ENCODE results near the gene ARL13B.
"Not testable (repeated sequence)": the region's sequence is repeated elsewhere in the genome, so short reads cannot be mapped to it uniquely, and the experiment has no call there.

ARL13B gene

DNA sequence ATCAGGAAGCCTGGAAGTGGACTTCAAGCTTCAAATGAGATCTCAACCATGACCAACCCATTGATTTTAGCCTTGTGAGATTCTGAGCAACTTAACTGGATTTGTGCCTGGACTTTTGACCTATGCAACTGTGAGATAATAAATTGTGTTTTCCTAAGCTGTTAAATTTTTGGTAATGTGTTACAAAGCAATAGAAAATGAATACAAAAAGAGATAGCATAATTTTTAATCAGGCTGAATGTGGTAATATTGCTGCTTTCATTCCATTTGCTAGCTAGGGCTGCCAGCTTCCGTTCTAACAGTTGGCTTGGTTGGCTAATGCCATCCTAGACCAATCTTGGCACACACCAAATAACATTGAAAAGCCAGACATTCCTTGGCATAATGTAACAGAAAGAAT lies 18.5 kb upstream of the ARL13B start:
- H3K27me3 ChIP-seq (ENCODE audit: control insufficient read depth, low read length) = no peaks in the 10 kb centered on the region
- no peaks in the 10 kb centered on the region for H3K9me3 ChIP-seq (ENCODE audit: control insufficient read depth, insufficient read depth, low read length)
- no peaks in the 10 kb centered on the region for H4K20me1 ChIP-seq (ENCODE audit: control insufficient read depth, insufficient read depth, low read depth, low read length)
- H3K9me2 ChIP-seq (replicated peaks; ENCODE audit: control insufficient read depth, low read length) = no peaks in the 10 kb centered on the region
- no peaks in the 10 kb centered on the region for H3K36me3 ChIP-seq (ENCODE audit: control insufficient read depth, low read length)
- H3K4me1 ChIP-seq (ENCODE audit: control insufficient read depth, low read length) = no peaks in the 10 kb centered on the region
- H3K79me2 ChIP-seq (ENCODE audit: control insufficient read depth, low read length) = no peaks in the 10 kb centered on the region
- no peak overlapping the region for H3K4me2 ChIP-seq (ENCODE audit: low read length)
- TF ChIP-seq EZH2phosphoT487 (IDR thresholded peaks at IDR 0.05; ENCODE audit: borderline replicate concordance, low read length) = no peak
- H3K27ac ChIP-seq (ENCODE audit: low read depth, low read length) = no peak overlapping the region
- H3K4me3 ChIP-seq (ENCODE audit: low read length) = no peak overlapping the region
- no peaks in the 10 kb centered on the region for H3F3A ChIP-seq (ENCODE audit: control insufficient read depth, insufficient read depth)

DNA sequence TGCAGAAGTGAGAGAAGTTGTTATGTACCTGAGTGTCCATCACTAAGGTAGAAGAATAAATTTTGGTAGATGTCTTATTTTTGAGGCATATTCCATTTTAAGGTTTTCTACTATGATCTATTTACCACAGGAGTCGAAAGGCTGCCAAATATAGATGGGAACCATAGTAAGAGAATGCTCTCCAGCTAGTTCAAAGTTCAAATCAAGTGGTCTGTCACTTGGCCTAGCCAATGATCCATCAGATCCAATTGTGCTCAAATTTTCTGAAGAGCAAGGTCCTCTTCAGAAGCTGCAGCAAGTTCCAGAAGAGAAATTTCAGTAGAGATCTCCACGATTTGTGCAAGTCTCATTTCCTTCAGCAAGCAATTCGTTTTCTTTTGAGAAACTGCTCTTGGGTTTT lies 17.2 kb upstream of the ARL13B start:
- Histone ChIP-seq H4K20me1 (ENCODE audit: control insufficient read depth, insufficient read depth, low read depth, low read length) (no peaks in the 10 kb centered on the region), H3K9me3 (ENCODE audit: control insufficient read depth, insufficient read depth, low read length) (no peaks in the 10 kb centered on the region), H3K4me3 (ENCODE audit: low read length) (no peak overlapping the region), H3K79me2 (ENCODE audit: control insufficient read depth, low read length) (no peaks in the 10 kb centered on the region), H3K4me2 (ENCODE audit: low read length) (no peak overlapping the region), H3K36me3 (ENCODE audit: control insufficient read depth, low read length) (no peaks in the 10 kb centered on the region), H3F3A (ENCODE audit: control insufficient read depth, insufficient read depth) (no peaks in the 10 kb centered on the region), H3K27me3 (ENCODE audit: control insufficient read depth, low read length) (no peaks in the 10 kb centered on the region), H3K27ac (ENCODE audit: low read depth, low read length) (no peak overlapping the region), H3K4me1 (ENCODE audit: control insufficient read depth, low read length) (no peaks in the 10 kb centered on the region), H3K9me2 (replicated peaks; ENCODE audit: control insufficient read depth, low read length) (no peaks in the 10 kb centered on the region)
- TF ChIP-seq EZH2phosphoT487 (IDR thresholded peaks at IDR 0.05; ENCODE audit: borderline replicate concordance, low read length) = no peak
- TF ChIP-seq, protein P1, sequence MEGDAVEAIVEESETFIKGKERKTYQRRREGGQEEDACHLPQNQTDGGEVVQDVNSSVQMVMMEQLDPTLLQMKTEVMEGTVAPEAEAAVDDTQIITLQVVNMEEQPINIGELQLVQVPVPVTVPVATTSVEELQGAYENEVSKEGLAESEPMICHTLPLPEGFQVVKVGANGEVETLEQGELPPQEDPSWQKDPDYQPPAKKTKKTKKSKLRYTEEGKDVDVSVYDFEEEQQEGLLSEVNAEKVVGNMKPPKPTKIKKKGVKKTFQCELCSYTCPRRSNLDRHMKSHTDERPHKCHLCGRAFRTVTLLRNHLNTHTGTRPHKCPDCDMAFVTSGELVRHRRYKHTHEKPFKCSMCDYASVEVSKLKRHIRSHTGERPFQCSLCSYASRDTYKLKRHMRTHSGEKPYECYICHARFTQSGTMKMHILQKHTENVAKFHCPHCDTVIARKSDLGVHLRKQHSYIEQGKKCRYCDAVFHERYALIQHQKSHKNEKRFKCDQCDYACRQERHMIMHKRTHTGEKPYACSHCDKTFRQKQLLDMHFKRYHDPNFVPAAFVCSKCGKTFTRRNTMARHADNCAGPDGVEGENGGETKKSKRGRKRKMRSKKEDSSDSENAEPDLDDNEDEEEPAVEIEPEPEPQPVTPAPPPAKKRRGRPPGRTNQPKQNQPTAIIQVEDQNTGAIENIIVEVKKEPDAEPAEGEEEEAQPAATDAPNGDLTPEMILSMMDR (IDR thresholded peaks at IDR 0.05; ENCODE audit: low read depth, low read length, poor library complexity, severe bottlenecking) = no peak

DNA sequence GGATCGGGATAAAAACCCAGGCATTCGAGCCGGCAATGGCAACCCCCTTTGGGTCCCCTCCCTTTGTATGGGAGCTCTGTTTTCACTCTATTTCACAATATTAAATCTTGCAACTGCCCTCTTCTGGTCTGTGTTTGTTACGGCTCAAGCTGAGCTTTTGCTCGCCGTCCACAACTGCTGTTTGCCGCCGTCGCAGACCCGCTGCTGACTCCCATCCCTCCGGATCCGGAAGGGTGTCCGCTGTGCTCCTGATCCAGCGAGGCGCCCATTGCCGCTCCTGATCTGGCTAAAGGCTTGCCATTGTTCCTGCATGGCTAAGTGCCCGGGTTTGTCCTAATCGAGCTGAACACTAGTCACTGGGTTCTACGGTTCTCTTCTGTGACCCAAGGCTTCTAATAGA lies 14.8 kb upstream of the ARL13B start:
- H3K27ac ChIP-seq (ENCODE audit: low read depth, low read length); H3K4me2 ChIP-seq (ENCODE audit: low read length); H3K4me3 ChIP-seq (ENCODE audit: low read length); H3K4me1 ChIP-seq (ENCODE audit: control insufficient read depth, low read length); H3K79me2 ChIP-seq (ENCODE audit: control insufficient read depth, low read length); H3K9me2 ChIP-seq (replicated peaks; ENCODE audit: control insufficient read depth, low read length); H4K20me1 ChIP-seq (ENCODE audit: control insufficient read depth, insufficient read depth, low read depth, low read length); H3K27me3 ChIP-seq (ENCODE audit: control insufficient read depth, low read length); H3K9me3 ChIP-seq (ENCODE audit: control insufficient read depth, insufficient read depth, low read length); H3K36me3 ChIP-seq (ENCODE audit: control insufficient read depth, low read length); H3F3A ChIP-seq (ENCODE audit: control insufficient read depth, insufficient read depth): not testable (repeated sequence)

DNA sequence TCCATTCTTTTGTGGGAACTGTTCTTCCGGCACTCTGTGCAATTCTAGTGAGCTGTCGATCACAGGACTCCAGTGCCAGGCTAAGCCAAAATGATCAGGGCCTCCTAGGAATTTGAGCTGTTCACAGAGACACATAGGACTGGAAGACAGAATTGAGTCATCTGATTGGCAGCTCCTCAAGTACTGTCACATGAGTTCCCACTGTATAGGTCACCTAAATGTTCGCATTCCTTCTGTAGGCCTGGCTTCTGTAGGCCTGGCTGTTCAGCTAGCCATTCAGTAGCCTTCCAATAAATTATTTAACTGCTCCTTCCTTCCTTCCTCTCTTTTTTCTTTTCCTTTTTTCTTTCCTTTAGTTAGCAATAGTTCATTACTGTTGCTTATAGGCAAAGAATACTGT lies 10.5 kb upstream of the ARL13B start:
- peaks cover 11% of the 10 kb centered on the region for H3K27me3 ChIP-seq (ENCODE audit: control insufficient read depth, low read length)
- H3K4me1 ChIP-seq (ENCODE audit: control insufficient read depth, low read length) = peaks cover 11% of the 10 kb centered on the region
- peaks cover 8% of the 10 kb centered on the region; the same call in 1 of the 2 replicates for H3F3A ChIP-seq (ENCODE audit: control insufficient read depth, insufficient read depth)
- H3K9me2 ChIP-seq (replicated peaks; ENCODE audit: control insufficient read depth, low read length) = no peaks in the 10 kb centered on the region
- no peak overlapping the region for H3K4me3 ChIP-seq (ENCODE audit: low read length)
- no peaks in the 10 kb centered on the region for H3K9me3 ChIP-seq (ENCODE audit: control insufficient read depth, insufficient read depth, low read length)
- no peaks in the 10 kb centered on the region for H3K79me2 ChIP-seq (ENCODE audit: control insufficient read depth, low read length)
- no peak overlapping the region for H3K4me2 ChIP-seq (ENCODE audit: low read length)
- no peak overlapping the region for H3K27ac ChIP-seq (ENCODE audit: low read depth, low read length)
- H4K20me1 ChIP-seq (ENCODE audit: control insufficient read depth, insufficient read depth, low read depth, low read length) = no peaks in the 10 kb centered on the region
- no peak for TF ChIP-seq EZH2phosphoT487 (IDR thresholded peaks at IDR 0.05; ENCODE audit: borderline replicate concordance, low read length)
- TF ChIP-seq, protein P1 (IDR thresholded peaks at IDR 0.05; ENCODE audit: low read depth, low read length, poor library complexity, severe bottlenecking) = no peak
- H3K36me3 ChIP-seq (ENCODE audit: control insufficient read depth, low read length) = no peaks in the 10 kb centered on the region

Measured in DOHH2 (cell line).